Measurements from ENCODE around the gene RAMP3. TPM values are rescaled to one million over a fixed set of nuclear protein-coding genes. Genes with fewer than 3 reads are reported as not detected.

Gene RAMP3
- total and polyA plus RNA-seq, 11 donors = 19.2 to 107 (median 38.9) TPM

DNA sequence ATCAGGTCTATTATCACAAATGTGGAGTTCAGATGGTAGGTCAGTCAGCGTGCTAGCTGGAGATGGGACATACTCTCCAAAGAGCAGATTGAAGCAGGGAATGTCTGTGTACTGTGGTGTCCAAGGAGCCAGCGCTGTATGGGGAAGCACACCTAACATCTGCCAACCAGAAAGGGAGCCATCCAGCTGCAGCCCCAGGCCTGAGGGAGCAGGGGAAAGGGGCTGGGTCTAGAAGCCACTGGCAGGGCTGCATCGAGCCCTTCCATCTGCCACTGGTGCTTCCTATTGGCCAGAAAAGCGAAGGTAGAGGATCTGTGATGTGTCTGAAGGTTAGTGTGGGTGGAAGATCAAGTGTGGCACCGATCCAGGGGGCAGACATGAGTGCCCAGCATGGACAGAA, 8.0 kb upstream of the RAMP3 start:
- DNase-seq (no peak), ATAC-seq (no peak)
- Histone ChIP-seq H3K4me1 (peaks cover 0 to 3% (median 0%) of the 10 kb centered on the region in 12 donors), H3K27me3 (peaks cover 0 to 13% (median 0%) of the 10 kb centered on the region in 9 donors), H3K27ac (no peak overlapping the region), H3K9me3 (no peaks in the 10 kb centered on the region), H3K4me3 (no peak overlapping the region), H3K36me3 (no peaks in the 10 kb centered on the region)
- TF ChIP-seq POLR2A (IDR thresholded peaks at IDR 0.05) = no peak
- TF ChIP-seq, protein P1, sequence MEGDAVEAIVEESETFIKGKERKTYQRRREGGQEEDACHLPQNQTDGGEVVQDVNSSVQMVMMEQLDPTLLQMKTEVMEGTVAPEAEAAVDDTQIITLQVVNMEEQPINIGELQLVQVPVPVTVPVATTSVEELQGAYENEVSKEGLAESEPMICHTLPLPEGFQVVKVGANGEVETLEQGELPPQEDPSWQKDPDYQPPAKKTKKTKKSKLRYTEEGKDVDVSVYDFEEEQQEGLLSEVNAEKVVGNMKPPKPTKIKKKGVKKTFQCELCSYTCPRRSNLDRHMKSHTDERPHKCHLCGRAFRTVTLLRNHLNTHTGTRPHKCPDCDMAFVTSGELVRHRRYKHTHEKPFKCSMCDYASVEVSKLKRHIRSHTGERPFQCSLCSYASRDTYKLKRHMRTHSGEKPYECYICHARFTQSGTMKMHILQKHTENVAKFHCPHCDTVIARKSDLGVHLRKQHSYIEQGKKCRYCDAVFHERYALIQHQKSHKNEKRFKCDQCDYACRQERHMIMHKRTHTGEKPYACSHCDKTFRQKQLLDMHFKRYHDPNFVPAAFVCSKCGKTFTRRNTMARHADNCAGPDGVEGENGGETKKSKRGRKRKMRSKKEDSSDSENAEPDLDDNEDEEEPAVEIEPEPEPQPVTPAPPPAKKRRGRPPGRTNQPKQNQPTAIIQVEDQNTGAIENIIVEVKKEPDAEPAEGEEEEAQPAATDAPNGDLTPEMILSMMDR (IDR thresholded peaks at IDR 0.05) = no peak
- WGBS, 4 donors = 65 to 84% (median 79%) methylated on average over 5 of the region's 5 CpGs
- intact Hi-C loops (cut with DNase I) = loop anchor here in 6 of 10 donors (5.0 to 10.0 kb wide), 5 partner anchors 415 to 715 kb away; no protein-coding TSS in a partner anchor

DNA sequence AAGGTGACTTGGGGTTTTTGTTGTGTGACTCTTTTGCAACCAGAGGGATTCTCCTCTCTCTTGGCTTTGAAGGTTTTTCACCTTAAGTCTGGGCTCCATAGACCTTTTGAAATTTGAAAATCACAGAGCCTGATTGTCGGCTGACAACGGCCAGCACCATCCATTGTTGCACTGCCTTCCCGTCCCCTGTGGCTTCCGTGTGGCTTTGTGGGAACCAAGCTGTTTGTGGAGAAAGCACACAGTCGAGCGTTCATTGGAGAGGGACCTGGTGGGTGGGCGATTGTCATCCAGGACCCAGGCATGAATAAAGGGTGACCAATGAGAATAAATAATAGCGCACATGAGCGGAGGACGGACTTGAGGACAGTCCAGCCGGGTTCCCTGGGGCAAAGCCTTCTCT, 7.4 kb upstream of the RAMP3 start:
- H3K4me1 ChIP-seq = peaks cover 0 to 5% (median 2%) of the 10 kb centered on the region in 12 donors
- DNase-seq (no peak), ATAC-seq (no peak)
- H3K27me3 ChIP-seq = peaks cover 0 to 8% (median 0%) of the 10 kb centered on the region in 9 donors
- TF ChIP-seq, protein P1 (IDR thresholded peaks at IDR 0.05) = no peak
- no peak for TF ChIP-seq POLR2A (IDR thresholded peaks at IDR 0.05)
- intact Hi-C loops (cut with DNase I) = loop anchor here in 6 of 10 donors (5.0 to 10.0 kb wide), 5 partner anchors 415 to 715 kb away; no protein-coding TSS in a partner anchor
- no peaks in the 10 kb centered on the region for H3K36me3 ChIP-seq
- no peak overlapping the region for H3K4me3 ChIP-seq
- WGBS, 4 donors = 80 to 89% (median 87%) methylated on average over 11 of the region's 11 CpGs
- no peaks in the 10 kb centered on the region for H3K9me3 ChIP-seq
- H3K27ac ChIP-seq = no peak overlapping the region

DNA sequence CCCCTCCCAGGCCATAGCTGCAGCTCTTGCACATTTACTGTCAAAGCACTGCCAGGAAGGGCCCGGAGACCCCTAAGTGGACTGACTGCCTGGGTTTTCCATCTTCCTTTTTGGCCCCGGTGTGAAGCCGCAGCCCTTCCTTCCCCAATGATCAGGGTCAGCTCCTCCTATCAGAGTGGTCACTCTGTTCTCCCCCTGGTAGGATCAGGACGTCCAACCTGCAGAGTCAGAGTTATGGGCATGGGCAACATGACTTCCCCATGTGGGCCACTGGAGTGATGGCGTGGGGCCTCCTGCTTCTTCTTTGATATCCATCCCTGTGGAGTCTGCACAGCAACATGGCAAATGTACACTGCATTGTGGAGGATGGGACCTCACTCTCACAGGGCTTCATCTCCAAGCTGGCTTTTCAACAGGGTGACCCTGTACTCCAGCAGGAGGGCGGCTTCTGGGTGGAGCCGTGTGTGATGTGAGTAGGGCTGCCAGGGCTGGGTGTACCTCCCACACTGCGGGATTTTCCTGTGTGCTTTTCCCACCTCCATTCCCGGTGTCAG, 6.4 kb upstream of the RAMP3 start:
- 67 to 69% (median 69%) methylated on average over 9 of the region's 9 CpGs for WGBS, 4 donors
- TF ChIP-seq POLR2A (IDR thresholded peaks at IDR 0.05) = no peak
- TF ChIP-seq, protein P1 (IDR thresholded peaks at IDR 0.05) = no peak
- ATAC-seq (no peak), DNase-seq (no peak)
- Histone ChIP-seq H3K27ac (no peak overlapping the region), H3K4me1 (peaks cover 0 to 5% (median 2%) of the 10 kb centered on the region in 12 donors), H3K4me3 (no peak overlapping the region), H3K27me3 (peaks cover 0 to 8% (median 0%) of the 10 kb centered on the region in 9 donors), H3K9me3 (no peaks in the 10 kb centered on the region), H3K36me3 (no peaks in the 10 kb centered on the region)
- intact Hi-C loops (cut with DNase I) = loop anchor here in 6 of 10 donors (1.0 to 10.0 kb wide), 6 partner anchors 110 to 714 kb away; no protein-coding TSS in a partner anchor

DNA sequence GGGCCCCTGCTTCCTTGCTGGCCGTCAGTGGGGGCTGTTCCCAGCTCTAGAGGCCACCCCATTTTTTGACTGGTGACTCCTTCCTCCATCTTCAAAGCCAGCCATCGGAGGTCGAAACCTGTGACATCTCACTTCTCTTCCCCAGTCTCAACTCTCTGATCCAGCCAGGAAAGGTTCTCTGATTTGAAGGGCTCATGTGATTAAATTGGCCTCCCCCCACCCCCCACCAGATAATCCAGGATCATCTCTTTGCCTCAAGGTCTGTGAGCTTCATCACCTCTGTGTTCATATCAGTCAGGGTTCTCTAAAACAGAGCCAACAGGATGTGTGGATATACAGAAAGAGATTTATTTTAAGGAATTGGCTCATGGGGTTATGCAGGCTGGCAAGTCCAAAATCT, 5.6 kb upstream of the RAMP3 start:
- intact Hi-C loops (cut with DNase I) = loop anchor here in 6 of 10 donors (1.0 to 10.0 kb wide), 7 partner anchors 109 to 713 kb away; no protein-coding TSS in a partner anchor
- no peak for TF ChIP-seq POLR2A (IDR thresholded peaks at IDR 0.05)
- TF ChIP-seq, protein P1 (IDR thresholded peaks at IDR 0.05) = no peak
- Histone ChIP-seq H3K36me3 (no peaks in the 10 kb centered on the region), H3K4me3 (no peak overlapping the region), H3K4me1 (peaks cover 0 to 5% (median 2%) of the 10 kb centered on the region in 12 donors), H3K9me3 (no peaks in the 10 kb centered on the region), H3K27me3 (peaks cover 0 to 12% (median 0%) of the 10 kb centered on the region in 9 donors), H3K27ac (no peak overlapping the region)
- WGBS, 4 donors = 54 to 78% (median 64%) methylated on average over 3 of the region's 3 CpGs
- DNase-seq = no peak
- ATAC-seq = no peak
